ENCODE data around the gene SHLD3.
A peak's percentile ranks its signal among the peaks of the same experiment; 100 is the strongest.
"Not testable (repeated sequence)": the region's sequence is repeated elsewhere in the genome, so short reads cannot be mapped to it uniquely, and the experiment has no call there.

Gene SHLD3, protein sequence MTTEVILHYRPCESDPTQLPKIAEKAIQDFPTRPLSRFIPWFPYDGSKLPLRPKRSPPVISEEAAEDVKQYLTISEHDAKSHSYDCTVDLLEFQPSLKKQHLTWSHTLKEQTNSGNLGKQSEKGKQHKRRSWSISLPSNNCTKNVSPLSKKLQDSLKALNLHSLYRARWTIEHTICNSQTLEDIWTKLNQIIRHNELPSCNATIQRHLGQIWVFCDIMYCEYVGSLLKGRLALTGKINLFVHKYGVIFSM

GRCh38 chr5:65624571-65625555 lies at the start of gene SHLD3, which contains the start of gene TRAPPC13:
TSS of gene SHLD3 (plus strand) at chr5:65625027. CDS start at chr5:65629588, 4,561 bp downstream.
TSS of gene TRAPPC13 (plus strand) at chr5:65625027. CDS start at chr5:65625061, 34 bp downstream.
- DNase-seq (ENCODE audit: low read depth), result peak; percentile 68
- in situ Hi-C loops (cut with HindIII; ENCODE audit: low sequenced_read_pairs), result loop anchor here (5.0 kb wide), 1 partner anchor 57 kb away; no protein-coding TSS in a partner anchor
- no peak for TF ChIP-seq CTCF (IDR thresholded peaks at IDR 0.05; ENCODE audit: low read depth, low read length, missing control alignments)
- H3K4me3 ChIP-seq (ENCODE audit: low read depth, low read length), result peak within 1 kb of the TSS; percentile 85

- in situ Hi-C loops (cut with HindIII; ENCODE audit: low sequenced_read_pairs), result no loop called here
- no peak for TF ChIP-seq CTCF (IDR thresholded peaks at IDR 0.05; ENCODE audit: low read depth, low read length, missing control alignments)
- peak; percentile 81 for DNase-seq (ENCODE audit: low read depth)
- no peak overlapping the region for H3K4me3 ChIP-seq (ENCODE audit: low read depth, low read length)
Measured at GRCh38 chr5:65577141-65577540, 47.7 kb upstream of the SHLD3 start.

GRCh38 chr5:65588694-65589093 lies 36.1 kb upstream of the SHLD3 start:
- TF ChIP-seq CTCF (IDR thresholded peaks at IDR 0.05; ENCODE audit: low read depth, low read length, missing control alignments), result no peak
- in situ Hi-C loops (cut with HindIII; ENCODE audit: low sequenced_read_pairs), result no loop called here
- H3K4me3 ChIP-seq (ENCODE audit: low read depth, low read length), result no peak overlapping the region
- DNase-seq (ENCODE audit: low read depth), result no peak

GRCh38 chr5:65601761-65602160 lies 23.1 kb upstream of the SHLD3 start:
- in situ Hi-C loops (cut with HindIII; ENCODE audit: low sequenced_read_pairs); DNase-seq (ENCODE audit: low read depth); H3K4me3 ChIP-seq (ENCODE audit: low read depth, low read length): not testable (repeated sequence)

DNA sequence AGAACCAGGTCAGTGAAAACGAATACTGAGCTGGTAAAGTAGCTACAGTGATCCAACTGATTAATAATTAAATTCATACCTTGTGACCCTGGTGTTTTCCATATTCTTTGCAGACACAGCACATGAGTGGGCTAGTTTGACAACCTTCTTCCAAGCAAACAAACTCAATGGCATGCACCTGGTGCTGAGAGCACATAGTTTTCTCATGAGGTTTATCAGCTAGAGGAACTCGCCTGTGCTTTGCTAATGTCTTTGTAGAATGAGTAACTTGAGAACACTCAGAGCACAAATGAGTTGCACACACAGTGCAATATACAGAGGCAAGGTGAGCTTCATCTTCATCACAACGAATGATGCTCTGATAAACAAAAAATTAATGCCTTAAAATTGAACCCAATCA lies 13.3 kb upstream of the SHLD3 start:
- no peak overlapping the region for H3K4me3 ChIP-seq (ENCODE audit: low read depth, low read length)
- DNase-seq (ENCODE audit: low read depth), result no peak
- in situ Hi-C loops (cut with HindIII; ENCODE audit: low sequenced_read_pairs), result no loop called here
- no peak for TF ChIP-seq CTCF (IDR thresholded peaks at IDR 0.05; ENCODE audit: low read depth, low read length, missing control alignments)

DNA sequence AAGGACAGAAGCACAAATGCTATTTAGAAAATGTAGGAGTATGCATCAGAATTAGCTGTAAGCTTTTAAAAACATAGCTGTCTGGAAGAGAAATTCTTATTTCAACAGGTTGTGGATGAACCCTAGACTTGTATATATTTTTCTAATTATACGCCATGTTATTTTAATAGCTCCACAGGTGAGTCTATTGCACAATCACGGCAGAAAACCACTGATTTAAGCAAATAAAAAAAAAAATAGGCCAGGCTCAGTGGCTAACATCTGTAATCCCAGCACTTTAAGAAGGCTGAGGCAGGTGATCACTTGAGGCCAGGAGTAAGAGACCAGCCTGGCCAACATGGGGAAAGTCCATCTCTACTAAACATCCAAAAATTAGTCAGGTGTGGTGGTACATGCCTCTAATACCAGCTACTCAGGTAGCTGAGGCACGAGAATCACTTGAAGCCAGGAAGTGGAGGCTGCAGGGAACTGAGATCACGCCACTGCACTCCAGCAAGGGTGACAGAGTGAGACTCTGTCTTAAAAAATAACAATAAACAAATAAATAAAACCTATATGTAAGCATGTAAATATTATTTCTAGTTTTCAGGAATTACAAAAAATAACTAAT lies 12.4 kb upstream of the SHLD3 start:
- no peak for TF ChIP-seq CTCF (IDR thresholded peaks at IDR 0.05; ENCODE audit: low read depth, low read length, missing control alignments)
- no peak overlapping the region for H3K4me3 ChIP-seq (ENCODE audit: low read depth, low read length)
- in situ Hi-C loops (cut with HindIII; ENCODE audit: low sequenced_read_pairs), result no loop called here
- no peak for DNase-seq (ENCODE audit: low read depth)

Measured in astrocyte of the cerebellum (primary cell).